HepG2 (cell line): ENCODE results near the gene SIN3A. TPM values are rescaled to one million over a fixed set of nuclear protein-coding genes. Genes with fewer than 3 reads are reported as not detected.

Experiments
- ELF3 ChIP-seq: IDR thresholded peaks from 2 replicates; pipeline ENCODE4 v1.6.1; 2016; ENCODE audit warnings: missing genetic modification reagents, missing compliant biosample characterization
- FOXP4 ChIP-seq: sonication (generic); formaldehyde crosslinking; IDR thresholded peaks from 2 replicates; pipeline ENCODE4 v1.4.0; 2020; ENCODE audit warnings: missing genetic modification reagents
- KMT2A ChIP-seq: sonication (generic); formaldehyde crosslinking; IDR thresholded peaks from 2 replicates; pipeline ENCODE4 v1.4.0; 2020; ENCODE audit warnings: missing genetic modification reagents
- NR2F1 ChIP-seq, 2 experiments: fragments of 450-650 bp in 1 of 2; formaldehyde crosslinking in 1 of 2; IDR thresholded peaks; 2 replicates each; pipeline versions ENCODE4 v1.5.0 to v1.6.1; 2016 to 2020; ENCODE audit warnings: mild to moderate bottlenecking in 1 of 2, missing compliant biosample characterization in 1 of 2, missing genetic modification reagents in 1 of 2, moderate library complexity in 1 of 2
- POGK ChIP-seq: sonication (generic); formaldehyde crosslinking; conservative IDR thresholded peaks from 2 replicates; pipeline ENCODE4 v1.8.0; 2022; ENCODE audit warnings: mild to moderate bottlenecking, moderate library complexity, missing genetic modification reagents
- ZBTB37 ChIP-seq: sonication (generic); formaldehyde crosslinking; IDR thresholded peaks from 2 replicates; pipeline ENCODE4 v1.4.0; 2020; ENCODE audit warnings: mild to moderate bottlenecking, missing genetic modification reagents
- polyA plus RNA-seq, 8 experiments: library from polyadenylated mRNA; depleted of rRNA in 3 of 8; stranded (reverse) in 7 of 8; unstranded in 1 of 8; fragments of >200 nt; fragmentation: Illumina TruSeq in 4 of 8; extraction: Trizol in 4 of 8; gene quantifications; 2 replicates each; pipeline versions ENCODE4 v1.2.1 to v1.2.3, GENCODE V29; 2011 to 2016; ENCODE audit warnings: low read depth in 4 of 8, missing spikeins in 1 of 8, mixed read lengths in 1 of 8; ENCODE audit not compliant: insufficient read depth in 1 of 8
- total RNA-seq, 5 experiments: library from RNA; depleted of rRNA; stranded (reverse); fragments of >200 nt; fragmentation: Illumina TruSeq; extraction: Trizol; gene quantifications; 2 replicates each; pipeline ENCODE4 v1.2.3, GENCODE V29; 2016; ENCODE audit warnings: low read depth in 1 of 5

Gene SIN3A
- total and polyA plus RNA-seq, 2 of the 13 experiments (the other 11 are each of a cell fraction or from before 2014, with no cell fraction given) = 16.1 to 28.1 TPM

- TF ChIP-seq ELF3 (CRISPR knock-in tag) (peak; percentile 73), NR2F1 (CRISPR knock-in tag; IDR thresholded peaks at IDR 0.05) (peak in 1 of 2 experiments; percentile 53; a peak in 1 of 4 replicates), FOXP4 (CRISPR knock-in tag) (no peak; the same call in 1 of the 2 replicates), KMT2A (peak; percentile 70; the same call in 1 of the 2 replicates), ZBTB37 (0 out of 2 replicates have a peak, but pooled peaks have one; percentile 31), POGK (peak; percentile 76)
Measured at GRCh38 chr15:75335705-75336355, 115.7 kb downstream of the SIN3A start, which contains the start of gene COMMD4 (continued).
